Measurements from ENCODE around the gene NUDT4B.
"Not testable (repeated sequence)": the region's sequence is repeated elsewhere in the genome, so short reads cannot be mapped to it uniquely, and the experiment has no call there.

GRCh38 chr1:148724872-148725271 is 23.7 kb upstream of the NUDT4B start:
- not testable (repeated sequence) for TF ChIP-seq CTCF (optimal IDR thresholded peaks at IDR 0.05 in 1 of 3, IDR thresholded peaks at IDR 0.05 in 1 of 3, conservative IDR thresholded peaks at IDR 0.05 in 1 of 3; ENCODE audit: extremely low read depth in 1 of 3, insufficient read depth in 2 of 3, low read length in 3 of 3); EZH2 (IDR thresholded peaks at IDR 0.05; ENCODE audit: low read length)
